A549 (cell line): ENCODE results near the gene FAM240A. TPM values are rescaled to one million over a fixed set of nuclear protein-coding genes. Genes with fewer than 3 reads are reported as not detected.

Source experiments
- ATAC-seq, 2 experiments: fragments of 200-7000 bp in 1 of 2; fragments of >200 bp in 1 of 2; cut with Nextera tagmentation in 1 of 2; cut with Tn5 transposase in 1 of 2; 3 replicates each; pipeline versions ENCODE4 v1.8.0 to v1.9.1; 2018 to 2020; ENCODE audit warnings: mild to moderate bottlenecking in 1 of 2, moderate library complexity in 1 of 2
- CTCF ChIA-PET: fragments of 300-600 bp; sonication (Branson Sonifier 250); formaldehyde crosslinking; extraction: SDS; loops from one replicate; lab custom pipeline; 2021; ENCODE audit warnings: antibody characterized with exemption, inconsistent platforms; lab: Yijun Ruan, JAX
- POLR2A ChIA-PET: fragments of 350-600 bp; formaldehyde crosslinking; extraction: SDS; loops from one replicate; lab custom pipeline; 2021; ENCODE audit warnings: antibody characterized with exemption, inconsistent platforms; lab: Yijun Ruan, JAX
- DNase-seq, 2 experiments: peaks; one replicate each; pipeline versions ENCODE4 v3.0.0 to v3.0.0-alpha.2; 2011 to 2016; ENCODE audit warnings: low read depth in 1 of 2, low spot score in 1 of 2
- FAIRE-seq: peaks from 2 replicates; lab custom pipeline; 2011; peaks lifted over from hg19 to GRCh38; lab: Jason Lieb, UNC
- H3K27ac ChIP-seq, 2 experiments: fragments of >200 bp; sonication (Bioruptor Twin); formaldehyde crosslinking; 3 replicates each; pipeline ENCODE4 v1.5.1; 2016 to 2017
- H3K4me1 ChIP-seq: fragments of >200 bp; sonication (Bioruptor Twin); formaldehyde crosslinking; 3 replicates; pipeline ENCODE4 v1.6.1; 2016
- H3K4me2 ChIP-seq: fragments of >200 bp; sonication (Bioruptor Twin); formaldehyde crosslinking; 3 replicates; pipeline ENCODE4 v1.6.1; 2016
- H3K4me3 ChIP-seq: fragments of >200 bp; sonication (Bioruptor Twin); formaldehyde crosslinking; 3 replicates; pipeline ENCODE4 v1.5.1; 2016
- H3K9me3 ChIP-seq: fragments of >200 bp; sonication (Bioruptor Twin); formaldehyde crosslinking; 3 replicates; pipeline ENCODE4 v1.6.1; 2016
- BCL3 ChIP-seq: fragments of >200 bp; sonication (Bioruptor Twin); formaldehyde crosslinking; IDR thresholded peaks from 3 replicates; pipeline ENCODE4 v1.6.1; 2016
- BHLHE40 ChIP-seq: IDR thresholded peaks from 2 replicates; pipeline ENCODE4 v1.6.1; 2012; ENCODE audit warnings: low read depth, low read length, inconsistent platforms
- CBX2 ChIP-seq: fragments of 200-600 bp; sonication (generic); IDR thresholded peaks from 2 replicates; pipeline ENCODE4 v1.6.1; 2016; ENCODE audit warnings: low read depth, mild to moderate bottlenecking, borderline replicate concordance
- CEBPB ChIP-seq, 2 experiments: fragments of >200 bp in 1 of 2; sonication (Bioruptor Twin) in 1 of 2; formaldehyde crosslinking in 1 of 2; IDR thresholded peaks; 2 replicates each; pipeline ENCODE4 v1.6.1; 2012 to 2016
- CHD2 ChIP-seq: fragments of 150-350 bp; IDR thresholded peaks from 2 replicates; pipeline ENCODE4 v1.6.1; 2014; ENCODE audit warnings: low read length; ENCODE audit not compliant: partially characterized antibody
- EHMT2 ChIP-seq: fragments of 200-600 bp; sonication (generic); IDR thresholded peaks from 2 replicates; pipeline ENCODE4 v1.6.1; 2016; ENCODE audit warnings: antibody characterized with exemption, low read depth, mild to moderate bottlenecking, moderate library complexity
- EP300 ChIP-seq, 2 experiments: fragments of >200 bp; sonication (Bioruptor Twin); formaldehyde crosslinking; IDR thresholded peaks; 2 replicates in 1 of 2; 3 replicates in 1 of 2; pipeline ENCODE4 v1.6.1; 2016 to 2017
- FOSB ChIP-seq: fragments of 250-450 bp; sonication (Bioruptor Pico); IDR thresholded peaks from 2 replicates; pipeline ENCODE4 v1.5.0; 2020; ENCODE audit warnings: mild to moderate bottlenecking, moderate library complexity
- GATA3 ChIP-seq: IDR thresholded peaks from 2 replicates; pipeline ENCODE4 v1.6.1; 2012; ENCODE audit warnings: borderline replicate concordance
- HDAC2 ChIP-seq: fragments of 200-600 bp; sonication (generic); IDR thresholded peaks from 2 replicates; pipeline ENCODE4 v1.6.1; 2016
- HOXB5 ChIP-seq: fragments of 250-450 bp; sonication (Bioruptor Pico); IDR thresholded peaks from 2 replicates; pipeline ENCODE4 v1.5.0; 2020; ENCODE audit warnings: mild to moderate bottlenecking, moderate library complexity
- JUN ChIP-seq, 2 experiments: fragments of >200 bp; sonication (Bioruptor Twin); formaldehyde crosslinking; IDR thresholded peaks; 2 replicates in 1 of 2; 3 replicates in 1 of 2; pipeline ENCODE4 v1.6.1; 2016 to 2017
- JUNB ChIP-seq: fragments of >200 bp; sonication (Bioruptor Twin); formaldehyde crosslinking; IDR thresholded peaks from 2 replicates; pipeline ENCODE4 v1.6.1; 2016
- MAFK ChIP-seq: fragments of 450-650 bp; IDR thresholded peaks from 2 replicates; pipeline ENCODE4 v1.6.1; 2014; ENCODE audit not compliant: partially characterized antibody
- NR3C1 ChIP-seq: fragments of >200 bp; sonication (Bioruptor Twin); formaldehyde crosslinking; IDR thresholded peaks from 3 replicates; pipeline ENCODE4 v1.6.1; 2017
- PHF8 ChIP-seq: fragments of 200-600 bp; sonication (generic); IDR thresholded peaks from 2 replicates; pipeline ENCODE4 v1.6.1; 2016; ENCODE audit warnings: low read depth, mild to moderate bottlenecking, antibody characterized with exemption, moderate library complexity, borderline replicate concordance
- POLR2A ChIP-seq: IDR thresholded peaks from 2 replicates; pipeline ENCODE4 v1.6.1; 2012; ENCODE audit warnings: mild to moderate bottlenecking, low read length
- RAD21 ChIP-seq, 2 experiments: fragments of >200 bp in 1 of 2; sonication (Bioruptor Twin) in 1 of 2; formaldehyde crosslinking in 1 of 2; IDR thresholded peaks in 1 of 2; conservative IDR thresholded peaks in 1 of 2; 2 replicates in 1 of 2; 3 replicates in 1 of 2; pipeline ENCODE4 v1.6.1; 2012 to 2018; ENCODE audit warnings: inconsistent platforms in 1 of 2
- RCOR1 ChIP-seq: fragments of 150-350 bp; IDR thresholded peaks from 2 replicates; pipeline ENCODE4 v1.6.1; 2014; ENCODE audit warnings: antibody characterized with exemption, low read length, low read depth
- RNF2 ChIP-seq: fragments of 200-600 bp; sonication (generic); IDR thresholded peaks from 2 replicates; pipeline ENCODE4 v1.6.1; 2016; ENCODE audit warnings: low read depth, mild to moderate bottlenecking, antibody characterized with exemption, moderate library complexity, borderline replicate concordance
- TFCP2L1 ChIP-seq: fragments of 250-450 bp; sonication (Bioruptor Pico); IDR thresholded peaks from 2 replicates; pipeline ENCODE4 v1.5.0; 2021; ENCODE audit warnings: mild to moderate bottlenecking
- WGBS: methylation state at CpG from one replicate; pipeline ENCODE4 v1.1.6; 2017; ENCODE audit errors: missing lambda C conversion rate; 5-methylcytosine and 5-hydroxymethylcytosine counted together
- polyA plus RNA-seq, 4 experiments: library from polyadenylated mRNA; depleted of rRNA in 3 of 4; stranded (reverse); fragments of >200 nt; fragmentation: RNase III in 1 of 4; extraction: RNeasy Plus Mini Kit Qiagen cat#74134 plus additional on column Dnase treatment in 1 of 4; gene quantifications; 2 replicates in 3 of 4; 3 replicates in 1 of 4; pipeline ENCODE4 v1.2.3, GENCODE V29; 2011 to 2017
- TF ChIP-seq, protein P1 (sequence below): fragments of 200-600 bp; sonication (generic); IDR thresholded peaks from 2 replicates; pipeline ENCODE4 v1.6.1; 2016; ENCODE audit warnings: antibody characterized with exemption, mild to moderate bottlenecking, moderate library complexity

The FAM240A gene
- polyA plus RNA-seq, 2 of the 4 experiments (the other 2 are of a cell fraction): not detected

- ATAC-seq (no peak), DNase-seq (no peak), FAIRE-seq (no peak)
- TF ChIP-seq HDAC2: no peak
- no peak for TF ChIP-seq CEBPB (IDR thresholded peaks at IDR 0.05)
- no peak for TF ChIP-seq CBX2
- TF ChIP-seq POLR2A: no peak
- no peak for TF ChIP-seq MAFK
- no peak for TF ChIP-seq HOXB5 (CRISPR knock-in tag)
- TF ChIP-seq BHLHE40: no peak
- H3K9me3 ChIP-seq: no peaks in the 10 kb centered on the region
- ChIA-PET POLR2A (no interaction called here), CTCF (interaction anchor here (0.8 to 1.1 kb wide), 2 partner anchors 35 to 43 kb away, joined by 3 read pairs; no protein-coding TSS in a partner anchor)
- no peak overlapping the region for H3K4me2 ChIP-seq
- H3K27ac ChIP-seq: no peak overlapping the region
- H3K4me1 ChIP-seq: no peaks in the 10 kb centered on the region
- H3K4me3 ChIP-seq: no peak overlapping the region
- 51% methylated on average over 15 of the region's 15 CpGs for WGBS
Observed at GRCh38 chr3:46661776-46662766, 49.7 kb downstream of the FAM240A start.

DNA sequence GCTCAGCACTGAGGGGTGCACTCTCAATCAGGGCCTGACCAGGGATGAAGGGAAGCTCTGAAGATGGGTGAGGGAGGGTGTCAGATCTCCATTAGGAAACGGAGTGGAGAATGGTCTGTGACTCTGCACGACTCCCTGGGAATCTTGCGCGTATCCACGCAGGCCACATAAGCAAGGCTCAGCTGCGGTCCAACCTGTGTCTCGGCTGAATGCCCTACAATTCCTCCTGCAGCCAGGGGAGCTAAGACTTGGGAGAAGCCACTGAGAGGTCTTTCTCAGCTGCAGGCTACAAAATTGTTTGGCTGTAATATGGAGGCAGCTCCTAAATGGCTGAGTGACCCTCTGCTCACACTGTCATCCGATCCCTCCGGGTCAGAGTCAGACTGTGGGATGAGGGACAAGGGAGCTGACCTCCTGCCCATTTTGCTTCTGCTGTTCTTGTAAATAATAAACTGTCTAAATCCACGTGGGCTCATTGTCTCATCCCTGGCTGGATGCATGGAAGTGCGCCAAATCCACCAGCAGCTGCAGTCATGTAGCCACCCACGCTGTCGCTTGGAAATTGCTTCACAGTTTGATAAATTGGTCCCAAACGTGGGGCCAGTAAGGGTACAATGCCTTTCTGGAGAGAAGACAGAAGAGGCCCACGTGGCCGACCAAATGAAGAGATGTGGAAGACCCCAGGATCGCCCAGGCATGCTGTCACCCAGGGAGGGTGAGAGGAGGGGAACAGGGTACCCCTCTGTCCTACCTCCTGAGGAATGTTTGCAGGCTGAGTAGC, 50.6 kb downstream of the FAM240A start:
- ChIA-PET CTCF (interaction anchor here (0.8 kb wide), 1 partner anchor 36 kb away, joined by 3 read pairs; no protein-coding TSS in a partner anchor), POLR2A (no interaction called here)
- DNase-seq (no peak), FAIRE-seq (no peak), ATAC-seq (no peak)
- Histone ChIP-seq H3K4me2 (no peak overlapping the region), H3K4me1 (no peaks in the 10 kb centered on the region), H3K9me3 (no peaks in the 10 kb centered on the region), H3K27ac (no peak overlapping the region), H3K4me3 (no peak overlapping the region)
- WGBS: 60% methylated on average over 13 of the region's 17 CpGs
- TF ChIP-seq BHLHE40 (no peak), EP300 (IDR thresholded peaks at IDR 0.05) (no peak), PHF8 (no peak), CEBPB (IDR thresholded peaks at IDR 0.05) (no peak), NR3C1 (no peak), RAD21 (conservative IDR thresholded peaks at IDR 0.05 in 1 of 2, IDR thresholded peaks at IDR 0.05 in 1 of 2) (no peak), EHMT2 (no peak), JUNB (no peak), TFCP2L1 (CRISPR knock-in tag) (no peak), BCL3 (no peak), JUN (IDR thresholded peaks at IDR 0.05) (no peak), POLR2A (no peak), FOSB (no peak), RNF2 (no peak), MAFK (no peak), RCOR1 (no peak), CHD2 (no peak), HOXB5 (CRISPR knock-in tag) (no peak), GATA3 (no peak)
- TF ChIP-seq, protein P1, sequence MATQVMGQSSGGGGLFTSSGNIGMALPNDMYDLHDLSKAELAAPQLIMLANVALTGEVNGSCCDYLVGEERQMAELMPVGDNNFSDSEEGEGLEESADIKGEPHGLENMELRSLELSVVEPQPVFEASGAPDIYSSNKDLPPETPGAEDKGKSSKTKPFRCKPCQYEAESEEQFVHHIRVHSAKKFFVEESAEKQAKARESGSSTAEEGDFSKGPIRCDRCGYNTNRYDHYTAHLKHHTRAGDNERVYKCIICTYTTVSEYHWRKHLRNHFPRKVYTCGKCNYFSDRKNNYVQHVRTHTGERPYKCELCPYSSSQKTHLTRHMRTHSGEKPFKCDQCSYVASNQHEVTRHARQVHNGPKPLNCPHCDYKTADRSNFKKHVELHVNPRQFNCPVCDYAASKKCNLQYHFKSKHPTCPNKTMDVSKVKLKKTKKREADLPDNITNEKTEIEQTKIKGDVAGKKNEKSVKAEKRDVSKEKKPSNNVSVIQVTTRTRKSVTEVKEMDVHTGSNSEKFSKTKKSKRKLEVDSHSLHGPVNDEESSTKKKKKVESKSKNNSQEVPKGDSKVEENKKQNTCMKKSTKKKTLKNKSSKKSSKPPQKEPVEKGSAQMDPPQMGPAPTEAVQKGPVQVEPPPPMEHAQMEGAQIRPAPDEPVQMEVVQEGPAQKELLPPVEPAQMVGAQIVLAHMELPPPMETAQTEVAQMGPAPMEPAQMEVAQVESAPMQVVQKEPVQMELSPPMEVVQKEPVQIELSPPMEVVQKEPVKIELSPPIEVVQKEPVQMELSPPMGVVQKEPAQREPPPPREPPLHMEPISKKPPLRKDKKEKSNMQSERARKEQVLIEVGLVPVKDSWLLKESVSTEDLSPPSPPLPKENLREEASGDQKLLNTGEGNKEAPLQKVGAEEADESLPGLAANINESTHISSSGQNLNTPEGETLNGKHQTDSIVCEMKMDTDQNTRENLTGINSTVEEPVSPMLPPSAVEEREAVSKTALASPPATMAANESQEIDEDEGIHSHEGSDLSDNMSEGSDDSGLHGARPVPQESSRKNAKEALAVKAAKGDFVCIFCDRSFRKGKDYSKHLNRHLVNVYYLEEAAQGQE: no peak
